Measurements from ENCODE around the gene FLOT2. TPM values are rescaled to one million over a fixed set of nuclear protein-coding genes. Genes with fewer than 3 reads are reported as not detected.

Gene FLOT2
- total and polyA plus RNA-seq, 12 donors, result 23.8 to 193 (median 69.1) TPM

- no peak for DNase-seq
- Histone ChIP-seq H3K4me3 (no peak overlapping the region), H3K9me3 (replicated peaks in 1 of 3) (no peaks in the 10 kb centered on the region), H3K4me1 (replicated peaks in 1 of 2) (peaks cover 6 to 9% of the 10 kb centered on the region in 2 donors), H3K36me3 (replicated peaks in 1 of 2) (peaks cover 0 to 39% of the 10 kb centered on the region in 2 donors), H3K27me3 (no peaks in the 10 kb centered on the region), H3K27ac (no peak overlapping the region)
- WGBS, 4 donors, result 90 to 98% (median 96%) methylated on average over 3 of the region's 3 CpGs
- TF ChIP-seq POLR2A (IDR thresholded peaks at IDR 0.05), result no peak
- no peak for TF ChIP-seq CTCF (IDR thresholded peaks at IDR 0.05)
- intact Hi-C loops (cut with DNase I), result loop anchor here in 1 of 2 donors (10.0 kb wide), 1 partner anchor 57 kb away; no protein-coding TSS in a partner anchor
Observed at GRCh38 chr17:28857905-28858800, 39.4 kb downstream of the FLOT2 start.

- no peak for DNase-seq
- Histone ChIP-seq H3K36me3 (replicated peaks in 1 of 2) (peaks cover 0 to 39% of the 10 kb centered on the region in 2 donors), H3K4me1 (replicated peaks in 1 of 2) (peaks cover 6 to 9% of the 10 kb centered on the region in 2 donors), H3K27me3 (no peaks in the 10 kb centered on the region), H3K9me3 (replicated peaks in 1 of 3) (no peaks in the 10 kb centered on the region), H3K27ac (no peak overlapping the region), H3K4me3 (no peak overlapping the region)
- TF ChIP-seq CTCF (IDR thresholded peaks at IDR 0.05), result no peak
- no peak for TF ChIP-seq POLR2A (IDR thresholded peaks at IDR 0.05)
- WGBS, 4 donors, result 84 to 88% (median 87%) methylated on average over 4 to 5 of the region's 5 CpGs
- intact Hi-C loops (cut with DNase I), result loop anchor here in 1 of 2 donors (10.0 kb wide), 1 partner anchor 59 kb away; no protein-coding TSS in a partner anchor
Observed at GRCh38 chr17:28856028-28856574, 41.4 kb downstream of the FLOT2 start.

- no peak for TF ChIP-seq CTCF (IDR thresholded peaks at IDR 0.05)
- intact Hi-C loops (cut with DNase I), result loop anchor here in 1 of 2 donors (10.0 kb wide), 1 partner anchor 59 kb away; no protein-coding TSS in a partner anchor
- Histone ChIP-seq H3K4me3 (peak overlapping the region in 3 of 4 donors; percentile 68 to 93 (median 69)), H3K9me3 (replicated peaks in 1 of 3) (no peaks in the 10 kb centered on the region), H3K27me3 (no peaks in the 10 kb centered on the region), H3K27ac (peak overlapping the region in 3 of 5 donors; percentile 58 to 73 (median 64)), H3K4me1 (replicated peaks in 1 of 2) (peaks cover 6 to 9% of the 10 kb centered on the region in 2 donors), H3K36me3 (replicated peaks in 1 of 2) (peaks cover 0 to 31% of the 10 kb centered on the region in 2 donors)
- 13 to 17% (median 14%) methylated on average over 5 of the region's 5 CpGs for WGBS, 4 donors
- DNase-seq, result no peak
Observed at GRCh38 chr17:28855336-28855679, 42.2 kb downstream of the FLOT2 start.

All from adrenal gland (tissue), 12 donors.